ENCODE measurements around the gene RASL11A. TPM values are rescaled to one million over a fixed set of nuclear protein-coding genes. Genes with fewer than 3 reads are reported as not detected.

Gene RASL11A
- total RNA-seq, 1 experiment from 2014 or later = 2.7 TPM

- Histone ChIP-seq H3K27me3 (ENCODE audit: insufficient read depth, low read length) (no peaks in the 10 kb centered on the region; the same call in 1 of the 2 replicates), H2BK15ac (ENCODE audit: low read depth, low read length) (no peak overlapping the region), H2AK5ac (ENCODE audit: insufficient read length, low read length) (no peak overlapping the region), H4K5ac (ENCODE audit: insufficient read length, low read depth, low read length) (no peak overlapping the region), H3K27ac (ENCODE audit: insufficient read length, low read depth, low read length) (no peak overlapping the region), H4K8ac (replicated peaks; ENCODE audit: insufficient read length, low read depth, low read length) (no peak overlapping the region), H3K23me2 (ENCODE audit: insufficient read length, low read depth, low read length, poor library complexity, severe bottlenecking) (no peaks in the 10 kb centered on the region), H2BK120ac (ENCODE audit: low read depth, low read length, poor library complexity, severe bottlenecking) (no peak overlapping the region), H3K4me2 (ENCODE audit: insufficient read depth, insufficient read length, low read length) (no peak overlapping the region), H3T11ph (ENCODE audit: low read length) (no peak overlapping the region), H2BK20ac (ENCODE audit: low read depth, low read length, poor library complexity, severe bottlenecking) (no peak overlapping the region), H3K4me1 (ENCODE audit: insufficient read depth, low read length) (no peaks in the 10 kb centered on the region), H4K20me1 (ENCODE audit: control insufficient read depth, insufficient read depth, insufficient read length) (no peaks in the 10 kb centered on the region), H3K79me1 (ENCODE audit: insufficient read depth, low read depth, low read length, poor library complexity, severe bottlenecking) (no peaks in the 10 kb centered on the region), H3K14ac (ENCODE audit: insufficient read depth, low read length) (no peak overlapping the region), H3K23ac (ENCODE audit: insufficient read length, low read depth, low read length) (no peak overlapping the region), H2AFZ (ENCODE audit: low read length) (no peak overlapping the region), H2BK12ac (ENCODE audit: insufficient read length, low read depth, low read length) (no peak overlapping the region), H3K4ac (ENCODE audit: low read depth, low read length) (no peak overlapping the region), H2BK5ac (ENCODE audit: insufficient read length, low read length) (no peak overlapping the region), H3K9ac (ENCODE audit: extremely low read depth, insufficient read length, low read length) (no peak overlapping the region), H3K18ac (ENCODE audit: insufficient read length, low read depth, low read length) (no peak overlapping the region), H3K56ac (ENCODE audit: insufficient read length, low read depth, low read length) (no peak overlapping the region), H3K9me3 (ENCODE audit: control insufficient read depth, low read depth, low read length) (no peaks in the 10 kb centered on the region), H4K91ac (ENCODE audit: insufficient read length, low read depth, low read length) (no peak overlapping the region), H3K79me2 (ENCODE audit: insufficient read depth, low read length) (no peaks in the 10 kb centered on the region)
- H3K27me3 Mint-ChIP-seq (ENCODE audit: low read depth) = no peaks in the 10 kb centered on the region
- H3K9me3 Mint-ChIP-seq = no peaks in the 10 kb centered on the region
- no peak overlapping the region for H3K27ac Mint-ChIP-seq
- no peaks in the 10 kb centered on the region for H3K36me3 Mint-ChIP-seq (ENCODE audit: insufficient read depth in 1 of 3, low read depth in 3 of 3)
- no peak for TF ChIP-seq CTCF (conservative IDR thresholded peaks at IDR 0.05)
- no peak for DNase-seq
- WGBS (ENCODE audit: extremely low coverage, insufficient read length, low lambda C conversion rate) = no CpG with 5 or more reads among the region's 2 CpGs
- peaks cover 2% of the 10 kb centered on the region in 2 experiments for H3K4me1 Mint-ChIP-seq
- H3K4me3 Mint-ChIP-seq = no peak overlapping the region
Observed at GRCh38 chr13:27236478-27236877, 34.2 kb upstream of the RASL11A start.

Data from H9 (cell line).